SK-N-SH treated with all-trans-retinoic acid at 6 μM for 48 hours (cell line): ENCODE measurements around the gene BRD9.

Source experiments
- ATAC-seq: fragments of 200-7000 bp; cut with Tn5 transposase; 3 replicates; pipeline ENCODE4 v1.9.1; 2020; ENCODE audit warnings: mild to moderate bottlenecking, moderate library complexity
- ARNTL ChIP-seq: fragments of 450-650 bp; formaldehyde crosslinking; IDR thresholded peaks from 2 replicates; pipeline ENCODE4 v1.5.0; 2020; ENCODE audit warnings: low read depth, mild to moderate bottlenecking, moderate library complexity, borderline replicate concordance
- BACH2 ChIP-seq: fragments of 250-450 bp; sonication (Bioruptor Pico); IDR thresholded peaks from 2 replicates; pipeline ENCODE4 v1.9.0; 2021; ENCODE audit warnings: mild to moderate bottlenecking, borderline replicate concordance
- ESRRG ChIP-seq: fragments of 250-450 bp; sonication (Bioruptor Pico); IDR thresholded peaks from 2 replicates; pipeline ENCODE4 v1.6.1; 2021; ENCODE audit warnings: mild to moderate bottlenecking
- GLIS3 ChIP-seq: fragments of 250-450 bp; sonication (Bioruptor Pico); IDR thresholded peaks from 2 replicates; pipeline ENCODE4 v1.5.0; 2020; ENCODE audit warnings: mild to moderate bottlenecking, moderate library complexity
- ISL1 ChIP-seq: fragments of 250-450 bp; sonication (Bioruptor Pico); IDR thresholded peaks from 2 replicates; pipeline ENCODE4 v2.1.2; 2022; ENCODE audit warnings: mild to moderate bottlenecking, moderate library complexity
- OSR1 ChIP-seq: fragments of 250-450 bp; sonication (Bioruptor Pico); IDR thresholded peaks from 2 replicates; pipeline ENCODE4 v1.8.0; 2022; ENCODE audit warnings: moderate library complexity, mild to moderate bottlenecking, inconsistent platforms
- PPARA ChIP-seq: fragments of 250-450 bp; sonication (Bioruptor Pico); IDR thresholded peaks from 2 replicates; pipeline ENCODE4 v1.5.0; 2020; ENCODE audit warnings: mild to moderate bottlenecking, borderline replicate concordance
- RARB ChIP-seq: fragments of 250-450 bp; sonication (Bioruptor Pico); IDR thresholded peaks from 2 replicates; pipeline ENCODE4 v1.8.0; 2021; ENCODE audit warnings: mild to moderate bottlenecking, moderate library complexity
- SNAI2 ChIP-seq: fragments of 250-450 bp; sonication (Bioruptor Pico); IDR thresholded peaks from 2 replicates; pipeline ENCODE4 v1.5.0; 2020; ENCODE audit warnings: mild to moderate bottlenecking, moderate library complexity
- TCF4 ChIP-seq: fragments of 250-450 bp; sonication (Bioruptor Pico); IDR thresholded peaks from 2 replicates; pipeline ENCODE4 v1.8.0; 2021; ENCODE audit warnings: mild to moderate bottlenecking, moderate library complexity, borderline replicate concordance
- TOX ChIP-seq: fragments of 250-450 bp; sonication (Bioruptor Pico); IDR thresholded peaks from 2 replicates; pipeline ENCODE4 v1.8.0; 2021; ENCODE audit warnings: mild to moderate bottlenecking, moderate library complexity, borderline replicate concordance
- ZC3H10 ChIP-seq: fragments of 250-450 bp; sonication (Bioruptor Pico); IDR thresholded peaks from 2 replicates; pipeline ENCODE4 v1.5.1; 2021; ENCODE audit warnings: mild to moderate bottlenecking, moderate library complexity
- ZFP3 ChIP-seq: fragments of 250-450 bp; sonication (Bioruptor Pico); IDR thresholded peaks from 2 replicates; pipeline ENCODE4 v1.5.0; 2020; ENCODE audit warnings: mild to moderate bottlenecking, moderate library complexity
- ZFP30 ChIP-seq: fragments of 450-650 bp; formaldehyde crosslinking; IDR thresholded peaks from 2 replicates; pipeline ENCODE4 v1.5.0; 2022; ENCODE audit warnings: mild to moderate bottlenecking, moderate library complexity
- ZNF565 ChIP-seq: fragments of 450-650 bp; formaldehyde crosslinking; conservative IDR thresholded peaks from 2 replicates; pipeline ENCODE4 v1.5.0; 2020; ENCODE audit warnings: low read depth, mild to moderate bottlenecking, moderate library complexity
- ZNF70 ChIP-seq: fragments of 450-650 bp; formaldehyde crosslinking; IDR thresholded peaks from 2 replicates; pipeline ENCODE4 v1.5.0; 2020; ENCODE audit warnings: mild to moderate bottlenecking, moderate library complexity
- ZNF8 ChIP-seq: fragments of 450-650 bp; formaldehyde crosslinking; IDR thresholded peaks from 2 replicates; pipeline ENCODE4 v1.5.0; 2020; ENCODE audit warnings: mild to moderate bottlenecking, moderate library complexity
- TF ChIP-seq, protein P1 (sequence below): fragments of 250-450 bp; sonication (Bioruptor Pico); IDR thresholded peaks from 2 replicates; pipeline ENCODE4 v1.5.0; 2020; ENCODE audit warnings: mild to moderate bottlenecking, moderate library complexity
- TF ChIP-seq, protein P2 (sequence below): fragments of 250-450 bp; sonication (Bioruptor Pico); IDR thresholded peaks from 2 replicates; pipeline ENCODE4 v1.8.0; 2021; ENCODE audit warnings: low read depth, mild to moderate bottlenecking, moderate library complexity, borderline replicate concordance
- TF ChIP-seq, protein P3 (sequence below): fragments of 250-450 bp; sonication (Bioruptor Pico); IDR thresholded peaks from 2 replicates; pipeline ENCODE4 v1.5.1; 2021; ENCODE audit warnings: mild to moderate bottlenecking, moderate library complexity
- TF ChIP-seq, protein P4 (sequence below): fragments of 250-450 bp; sonication (Bioruptor Pico); IDR thresholded peaks from 2 replicates; pipeline ENCODE4 v1.5.1; 2020; ENCODE audit warnings: low read depth, mild to moderate bottlenecking, moderate library complexity

The BRD9 gene

DNA sequence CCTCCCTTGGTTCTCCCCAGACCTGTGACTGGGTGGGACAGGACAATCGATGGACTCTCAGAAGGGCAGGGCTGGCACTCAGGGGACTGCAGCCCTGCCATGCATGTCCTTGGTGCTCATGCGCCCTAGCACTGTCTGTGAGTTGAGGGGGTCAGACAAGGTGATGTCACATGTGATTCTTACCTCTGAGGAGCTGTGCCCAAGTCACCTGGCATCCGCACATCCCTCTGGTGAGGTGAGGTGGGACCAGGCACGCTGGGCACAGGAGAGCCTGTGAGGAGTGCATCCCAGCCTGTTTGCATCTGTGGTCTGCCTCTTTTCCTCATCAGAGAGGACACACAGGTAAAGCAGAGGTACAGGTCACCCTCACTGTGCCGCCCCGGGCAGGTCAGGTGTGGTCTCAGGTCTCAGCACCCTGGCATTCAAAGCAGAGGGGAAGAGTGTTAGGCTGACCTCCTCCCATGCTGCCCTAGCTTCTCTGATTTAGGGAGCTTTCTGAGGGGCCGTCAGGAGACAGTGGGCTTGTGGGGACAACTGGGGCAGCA, 14.8 kb upstream of the BRD9 start:
- TF ChIP-seq OSR1 (no peak), ZNF8 (CRISPR knock-in tag) (no peak), ZNF70 (CRISPR knock-in tag) (no peak), ZFP3 (CRISPR knock-in tag) (no peak)
- TF ChIP-seq, protein P1, sequence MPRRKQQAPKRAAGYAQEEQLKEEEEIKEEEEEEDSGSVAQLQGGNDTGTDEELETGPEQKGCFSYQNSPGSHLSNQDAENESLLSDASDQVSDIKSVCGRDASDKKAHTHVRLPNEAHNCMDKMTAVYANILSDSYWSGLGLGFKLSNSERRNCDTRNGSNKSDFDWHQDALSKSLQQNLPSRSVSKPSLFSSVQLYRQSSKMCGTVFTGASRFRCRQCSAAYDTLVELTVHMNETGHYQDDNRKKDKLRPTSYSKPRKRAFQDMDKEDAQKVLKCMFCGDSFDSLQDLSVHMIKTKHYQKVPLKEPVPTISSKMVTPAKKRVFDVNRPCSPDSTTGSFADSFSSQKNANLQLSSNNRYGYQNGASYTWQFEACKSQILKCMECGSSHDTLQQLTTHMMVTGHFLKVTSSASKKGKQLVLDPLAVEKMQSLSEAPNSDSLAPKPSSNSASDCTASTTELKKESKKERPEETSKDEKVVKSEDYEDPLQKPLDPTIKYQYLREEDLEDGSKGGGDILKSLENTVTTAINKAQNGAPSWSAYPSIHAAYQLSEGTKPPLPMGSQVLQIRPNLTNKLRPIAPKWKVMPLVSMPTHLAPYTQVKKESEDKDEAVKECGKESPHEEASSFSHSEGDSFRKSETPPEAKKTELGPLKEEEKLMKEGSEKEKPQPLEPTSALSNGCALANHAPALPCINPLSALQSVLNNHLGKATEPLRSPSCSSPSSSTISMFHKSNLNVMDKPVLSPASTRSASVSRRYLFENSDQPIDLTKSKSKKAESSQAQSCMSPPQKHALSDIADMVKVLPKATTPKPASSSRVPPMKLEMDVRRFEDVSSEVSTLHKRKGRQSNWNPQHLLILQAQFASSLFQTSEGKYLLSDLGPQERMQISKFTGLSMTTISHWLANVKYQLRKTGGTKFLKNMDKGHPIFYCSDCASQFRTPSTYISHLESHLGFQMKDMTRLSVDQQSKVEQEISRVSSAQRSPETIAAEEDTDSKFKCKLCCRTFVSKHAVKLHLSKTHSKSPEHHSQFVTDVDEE (CRISPR knock-in tag): no peak
- TF ChIP-seq, protein P2, sequence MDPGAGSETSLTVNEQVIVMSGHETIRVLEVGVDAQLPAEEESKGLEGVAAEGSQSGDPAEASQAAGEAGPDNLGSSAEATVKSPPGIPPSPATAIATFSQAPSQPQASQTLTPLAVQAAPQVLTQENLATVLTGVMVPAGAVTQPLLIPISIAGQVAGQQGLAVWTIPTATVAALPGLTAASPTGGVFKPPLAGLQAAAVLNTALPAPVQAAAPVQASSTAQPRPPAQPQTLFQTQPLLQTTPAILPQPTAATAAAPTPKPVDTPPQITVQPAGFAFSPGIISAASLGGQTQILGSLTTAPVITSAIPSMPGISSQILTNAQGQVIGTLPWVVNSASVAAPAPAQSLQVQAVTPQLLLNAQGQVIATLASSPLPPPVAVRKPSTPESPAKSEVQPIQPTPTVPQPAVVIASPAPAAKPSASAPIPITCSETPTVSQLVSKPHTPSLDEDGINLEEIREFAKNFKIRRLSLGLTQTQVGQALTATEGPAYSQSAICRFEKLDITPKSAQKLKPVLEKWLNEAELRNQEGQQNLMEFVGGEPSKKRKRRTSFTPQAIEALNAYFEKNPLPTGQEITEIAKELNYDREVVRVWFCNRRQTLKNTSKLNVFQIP: no peak

DNA sequence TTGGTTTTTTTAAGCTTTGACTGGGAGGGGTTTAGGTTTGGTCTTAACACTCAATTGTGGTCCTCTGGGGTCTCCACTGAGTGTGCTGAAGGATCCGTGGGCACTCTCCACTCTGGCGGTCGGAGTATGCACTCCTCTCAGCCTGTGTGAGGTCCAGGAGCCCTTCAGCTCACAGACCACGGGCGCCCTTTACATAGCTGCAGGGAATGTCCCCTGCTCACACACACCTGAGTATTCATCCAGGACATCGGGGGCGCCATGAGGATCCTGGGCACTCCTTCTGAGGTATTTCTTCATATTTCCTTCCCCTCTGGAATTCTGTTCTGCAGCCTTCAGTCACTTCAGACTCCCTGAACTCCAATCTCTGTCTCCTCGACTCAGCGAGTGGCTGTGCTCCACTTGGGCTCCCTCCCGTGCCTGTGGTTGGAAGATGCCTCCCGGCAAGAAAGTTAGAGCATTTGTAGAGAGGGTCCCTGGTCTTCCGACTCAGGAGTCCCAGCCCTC, 12.6 kb upstream of the BRD9 start:
- ATAC-seq: no peak
- TF ChIP-seq ESRRG (CRISPR knock-in tag) (no peak), ZNF565 (no peak), GLIS3 (CRISPR knock-in tag) (no peak), PPARA (no peak), ISL1 (no peak), ZNF8 (CRISPR knock-in tag) (no peak), RARB (no peak), ZNF70 (CRISPR knock-in tag) (no peak), ZC3H10 (CRISPR knock-in tag) (no peak), ARNTL (no peak), OSR1 (no peak)
- TF ChIP-seq, protein P3, sequence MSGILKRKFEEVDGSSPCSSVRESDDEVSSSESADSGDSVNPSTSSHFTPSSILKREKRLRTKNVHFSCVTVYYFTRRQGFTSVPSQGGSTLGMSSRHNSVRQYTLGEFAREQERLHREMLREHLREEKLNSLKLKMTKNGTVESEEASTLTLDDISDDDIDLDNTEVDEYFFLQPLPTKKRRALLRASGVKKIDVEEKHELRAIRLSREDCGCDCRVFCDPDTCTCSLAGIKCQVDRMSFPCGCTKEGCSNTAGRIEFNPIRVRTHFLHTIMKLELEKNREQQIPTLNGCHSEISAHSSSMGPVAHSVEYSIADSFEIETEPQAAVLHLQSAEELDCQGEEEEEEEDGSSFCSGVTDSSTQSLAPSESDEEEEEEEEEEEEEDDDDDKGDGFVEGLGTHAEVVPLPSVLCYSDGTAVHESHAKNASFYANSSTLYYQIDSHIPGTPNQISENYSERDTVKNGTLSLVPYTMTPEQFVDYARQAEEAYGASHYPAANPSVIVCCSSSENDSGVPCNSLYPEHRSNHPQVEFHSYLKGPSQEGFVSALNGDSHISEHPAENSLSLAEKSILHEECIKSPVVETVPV: no peak
- TF ChIP-seq, protein P4, sequence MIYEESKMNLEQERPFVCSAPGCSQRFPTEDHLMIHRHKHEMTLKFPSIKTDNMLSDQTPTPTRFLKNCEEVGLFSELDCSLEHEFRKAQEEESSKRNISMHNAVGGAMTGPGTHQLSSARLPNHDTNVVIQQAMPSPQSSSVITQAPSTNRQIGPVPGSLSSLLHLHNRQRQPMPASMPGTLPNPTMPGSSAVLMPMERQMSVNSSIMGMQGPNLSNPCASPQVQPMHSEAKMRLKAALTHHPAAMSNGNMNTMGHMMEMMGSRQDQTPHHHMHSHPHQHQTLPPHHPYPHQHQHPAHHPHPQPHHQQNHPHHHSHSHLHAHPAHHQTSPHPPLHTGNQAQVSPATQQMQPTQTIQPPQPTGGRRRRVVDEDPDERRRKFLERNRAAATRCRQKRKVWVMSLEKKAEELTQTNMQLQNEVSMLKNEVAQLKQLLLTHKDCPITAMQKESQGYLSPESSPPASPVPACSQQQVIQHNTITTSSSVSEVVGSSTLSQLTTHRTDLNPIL (CRISPR knock-in tag): no peak
- TF ChIP-seq, protein P1 (CRISPR knock-in tag): no peak

More for the DNA sequence above, 14.8 kb upstream of the BRD9 start:
- no peak for ATAC-seq

DNA sequence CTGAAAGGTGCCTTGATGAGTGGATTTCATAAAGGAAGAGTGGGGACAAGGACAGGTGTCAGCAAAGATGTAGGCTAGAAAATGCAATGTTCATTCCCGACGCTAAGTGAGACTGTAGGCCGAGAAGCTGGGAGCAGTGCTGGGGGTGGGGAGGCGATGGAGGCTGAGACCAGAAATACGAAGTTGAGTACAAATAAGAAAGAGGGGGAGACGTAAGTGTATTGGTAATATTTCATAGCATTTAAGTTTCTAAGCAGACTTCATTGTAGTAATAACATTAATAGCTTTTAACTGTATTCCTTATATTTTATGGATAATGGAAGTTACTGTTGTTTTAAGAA, 11.1 kb upstream of the BRD9 start:
- ATAC-seq: no peak
- TF ChIP-seq TCF4 (CRISPR knock-in tag): no peak
- no peak for TF ChIP-seq ZC3H10 (CRISPR knock-in tag)
- TF ChIP-seq PPARA: no peak
- TF ChIP-seq, all 23 proteins: peak for 0

DNA sequence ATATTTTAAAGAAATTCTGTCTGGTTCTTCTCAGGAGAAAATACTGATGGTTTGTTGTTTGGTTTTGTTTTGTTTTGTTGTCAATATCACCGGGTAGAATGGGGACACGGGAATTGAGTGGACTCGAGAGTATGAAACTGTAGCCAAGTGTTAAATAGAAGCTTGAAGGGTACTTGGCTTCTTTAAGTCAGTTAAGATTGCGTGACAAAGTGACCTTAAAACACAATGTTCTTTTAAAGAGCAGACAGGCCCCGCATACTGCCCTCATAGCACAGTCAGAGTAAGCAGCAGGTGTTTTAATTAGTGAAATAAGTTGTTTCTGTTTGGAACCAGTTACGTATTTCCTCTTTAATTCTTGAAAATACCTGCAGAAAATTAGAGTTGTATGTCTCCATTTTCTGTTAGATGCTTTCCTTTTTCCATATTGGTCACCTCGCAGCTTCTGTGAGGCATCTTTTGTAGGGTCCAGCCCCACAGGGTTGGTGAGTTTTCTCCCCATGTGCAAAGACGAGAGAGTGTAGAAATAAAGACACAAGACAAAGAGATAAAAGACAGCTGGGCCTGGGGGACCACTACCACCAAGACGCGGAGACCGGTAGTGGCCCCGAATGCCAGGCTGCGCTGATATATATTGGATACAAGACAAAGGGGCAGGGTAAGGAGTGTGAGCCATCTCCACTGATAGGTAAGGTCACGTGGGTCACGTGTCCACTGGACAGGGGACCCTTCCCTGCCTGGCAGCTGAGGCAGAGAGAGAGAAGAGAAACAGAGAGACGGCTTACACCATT, 9.7 kb upstream of the BRD9 start:
- no peak for ATAC-seq
- TF ChIP-seq PPARA (no peak), BACH2 (CRISPR knock-in tag) (no peak), OSR1 (no peak), SNAI2 (CRISPR knock-in tag) (no peak), ISL1 (no peak), ZC3H10 (CRISPR knock-in tag) (no peak), ZNF8 (CRISPR knock-in tag) (no peak), ZFP30 (CRISPR knock-in tag) (no peak), ZNF565 (no peak), ZNF70 (CRISPR knock-in tag) (no peak), TOX (CRISPR knock-in tag) (no peak), RARB (no peak), TCF4 (CRISPR knock-in tag) (no peak)
- TF ChIP-seq, protein P3: no peak
